LHCN-M2 (cell line): ENCODE measurements around the gene U2AF1. TPM values are rescaled to one million over a fixed set of nuclear protein-coding genes. Genes with fewer than 3 reads are reported as not detected.
"Not testable (repeated sequence)": the region's sequence is repeated elsewhere in the genome, so short reads cannot be mapped to it uniquely, and the experiment has no call there.

Source experiments
- DNase-seq: peaks from one replicate; pipeline ENCODE4 v3.0.0-alpha.2; 2012; ENCODE audit warnings: low read depth
- polyA plus RNA-seq: library from polyadenylated mRNA; unstranded; fragments of >200 nt; gene quantifications from one replicate; pipeline ENCODE4 v1.2.1, GENCODE V29; 2012; ENCODE audit warnings: missing spikeins
- total RNA-seq: library from RNA; depleted of rRNA; stranded (reverse); fragments of >200 nt; gene quantifications from 2 replicates; pipeline ENCODE4 v1.2.3, GENCODE V29; 2014; rRNA removed

Gene U2AF1, protein sequence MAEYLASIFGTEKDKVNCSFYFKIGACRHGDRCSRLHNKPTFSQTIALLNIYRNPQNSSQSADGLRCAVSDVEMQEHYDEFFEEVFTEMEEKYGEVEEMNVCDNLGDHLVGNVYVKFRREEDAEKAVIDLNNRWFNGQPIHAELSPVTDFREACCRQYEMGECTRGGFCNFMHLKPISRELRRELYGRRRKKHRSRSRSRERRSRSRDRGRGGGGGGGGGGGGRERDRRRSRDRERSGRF
- total RNA-seq = 25.9 and 32.1 TPM in 2 replicates
- 22.8 TPM for polyA plus RNA-seq

DNA sequence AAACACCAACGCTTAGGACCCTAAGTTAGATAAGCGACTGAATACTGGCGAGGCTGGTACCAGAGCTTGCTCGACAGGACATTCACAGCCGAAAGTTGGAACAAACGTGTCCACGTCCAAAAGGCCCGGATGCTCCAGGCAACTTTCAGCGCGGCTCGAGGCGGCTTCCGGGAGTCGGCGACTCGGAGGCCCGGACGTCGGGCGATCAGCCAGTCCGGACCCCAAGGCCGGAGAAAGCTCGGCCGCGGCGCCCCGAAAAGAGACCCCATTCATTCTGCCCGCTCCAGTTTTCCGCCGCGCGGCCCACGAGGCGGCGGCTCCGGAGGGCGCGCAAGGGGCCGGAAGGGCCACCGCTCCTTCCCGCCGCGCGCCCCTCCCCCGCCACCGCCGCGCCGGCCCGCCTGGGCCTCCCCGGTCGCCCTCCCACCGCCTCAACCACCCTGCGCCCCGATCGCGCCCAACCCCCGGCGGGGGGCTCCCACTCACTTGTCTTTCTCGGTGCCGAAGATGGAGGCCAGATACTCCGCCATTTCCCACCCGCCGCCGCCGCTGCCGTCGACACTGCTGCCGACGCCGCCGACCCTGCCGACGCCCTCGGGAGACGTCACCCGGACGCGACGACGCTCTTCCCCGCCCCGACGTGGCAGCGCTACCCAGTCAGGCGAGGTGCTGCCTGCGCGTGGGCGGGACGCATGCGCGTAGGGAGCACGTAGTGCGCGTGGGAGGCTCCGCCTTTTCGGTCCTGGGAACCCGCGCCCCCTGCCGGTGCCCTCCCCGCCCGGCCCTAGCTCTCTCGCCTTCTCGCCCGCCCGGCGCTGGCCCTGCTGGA lies at the start of gene U2AF1:
TSS of gene U2AF1 (minus strand) at position 606 of the 829 bp plus-strand sequence. CDS start at position 530, 76 bp downstream.
- not testable (repeated sequence) for DNase-seq

DNA sequence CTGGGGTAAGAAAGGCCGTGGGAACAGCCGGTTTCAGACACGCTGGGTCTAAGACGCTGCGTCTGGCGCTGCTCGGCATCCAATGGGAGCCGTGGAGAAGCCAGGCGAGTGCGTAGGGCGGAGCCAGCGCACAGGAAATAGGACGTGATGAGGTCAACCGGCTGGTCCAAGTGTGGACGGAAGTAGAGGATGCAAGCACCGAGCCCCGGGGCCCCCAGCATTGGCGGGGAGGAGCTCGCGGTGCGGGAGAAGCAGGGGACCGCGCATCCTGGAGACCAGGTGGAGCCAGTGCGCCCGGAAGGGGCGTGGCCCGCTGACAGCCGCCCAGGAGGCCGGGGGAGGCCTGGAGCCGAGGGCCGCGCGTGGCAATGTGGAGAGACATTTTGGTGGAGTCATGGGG lies 46.2 kb upstream of the U2AF1 start:
- DNase-seq = not testable (repeated sequence)

DNA sequence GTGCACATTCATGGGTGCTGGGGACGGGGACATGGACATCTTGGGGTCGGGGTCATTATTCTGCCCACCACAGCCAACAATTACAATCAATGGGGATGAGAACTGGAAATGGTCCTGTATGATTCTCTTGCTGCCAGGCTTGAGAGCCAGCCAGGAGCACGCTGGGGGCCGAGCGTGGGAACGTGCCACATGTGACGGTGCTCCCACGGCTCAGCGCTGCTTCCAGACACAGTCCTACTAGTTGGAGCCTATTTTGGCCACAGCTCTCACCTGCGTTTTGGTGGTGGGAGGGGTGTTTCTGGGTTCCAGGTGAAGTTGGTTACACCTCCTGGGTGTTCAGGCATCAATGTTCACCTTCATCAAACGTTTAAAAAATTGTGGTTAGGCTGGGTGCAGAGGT lies 42.0 kb upstream of the U2AF1 start:
- DNase-seq = not testable (repeated sequence)

DNA sequence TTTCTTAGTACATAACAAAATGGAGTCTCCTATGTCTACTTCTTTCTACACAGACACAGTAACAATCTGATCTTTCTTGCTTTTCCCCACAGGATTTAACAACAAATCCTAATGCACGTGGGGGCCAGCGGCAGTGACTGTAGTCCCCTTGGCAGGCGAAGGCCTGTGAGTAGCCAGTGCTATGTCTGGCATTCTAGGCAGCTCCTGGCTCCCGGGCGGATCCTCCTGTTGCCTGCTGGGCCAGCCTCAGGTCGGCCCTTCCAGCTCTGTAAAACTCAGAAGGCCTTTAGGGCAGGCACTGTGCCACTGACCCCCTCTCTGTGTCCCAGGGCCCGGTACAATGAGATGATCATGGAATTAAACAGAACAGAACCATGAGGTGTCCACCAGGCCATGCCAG lies 40.6 kb upstream of the U2AF1 start:
- not testable (repeated sequence) for DNase-seq

DNA sequence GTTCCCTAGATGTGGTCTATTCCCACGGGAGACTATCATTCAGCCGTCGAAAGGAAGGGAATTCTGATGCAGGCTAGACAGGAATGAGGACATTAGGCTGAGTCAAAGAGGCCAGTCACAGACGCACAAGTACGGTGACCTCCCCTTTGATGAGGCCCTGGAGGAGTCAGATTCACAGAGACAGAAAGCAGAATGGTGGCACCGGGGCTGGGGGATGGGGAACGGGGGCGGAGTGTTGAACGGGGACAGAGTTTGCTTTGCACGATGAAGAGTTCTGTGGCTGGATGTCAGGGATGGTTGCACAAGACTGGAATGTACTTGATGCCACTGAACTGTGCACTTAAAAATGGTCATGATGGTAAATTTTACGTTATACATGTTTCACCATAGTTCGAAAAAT lies 39.3 kb upstream of the U2AF1 start:
- not testable (repeated sequence) for DNase-seq

DNA sequence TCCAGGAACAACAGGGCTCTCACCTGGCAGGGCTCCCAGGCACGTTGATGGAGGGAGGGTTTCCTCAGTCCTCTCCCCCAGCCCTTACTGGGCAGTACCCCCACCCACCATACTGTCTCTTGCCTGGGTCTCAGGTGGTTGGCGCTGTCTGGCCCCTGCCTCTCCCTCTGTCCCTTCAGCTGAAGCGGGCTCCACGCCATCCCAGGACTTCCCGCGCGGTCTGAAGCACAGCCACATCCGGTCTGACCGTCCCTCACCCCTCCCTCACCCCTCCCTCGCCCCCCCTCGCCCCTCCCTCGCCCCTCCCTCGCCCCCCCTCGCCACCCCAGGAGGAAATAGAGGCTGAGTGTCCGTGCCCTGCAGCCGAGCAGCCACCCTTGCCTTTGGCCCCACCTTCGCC lies 34.0 kb upstream of the U2AF1 start:
- DNase-seq = not testable (repeated sequence)

DNA sequence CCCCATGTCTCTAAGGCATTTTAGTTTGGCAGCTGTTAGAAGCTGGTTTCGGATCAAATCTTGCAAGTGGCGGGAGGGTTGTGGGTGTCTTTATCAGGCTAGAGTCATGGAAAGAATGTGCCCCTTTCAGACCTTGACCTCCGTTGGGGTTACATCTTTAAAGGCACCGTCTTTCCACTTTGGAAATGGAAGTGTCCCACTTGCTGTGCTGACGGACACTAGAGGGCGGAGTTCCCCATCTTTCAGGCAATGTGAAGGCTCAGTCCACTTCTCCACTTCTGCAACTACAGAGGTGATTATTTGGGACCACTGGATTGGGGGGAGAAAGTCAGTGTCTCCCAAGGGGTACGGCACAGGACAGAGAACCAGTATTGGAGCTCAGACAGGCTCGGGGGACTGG lies 31.6 kb upstream of the U2AF1 start:
- DNase-seq = not testable (repeated sequence)

DNA sequence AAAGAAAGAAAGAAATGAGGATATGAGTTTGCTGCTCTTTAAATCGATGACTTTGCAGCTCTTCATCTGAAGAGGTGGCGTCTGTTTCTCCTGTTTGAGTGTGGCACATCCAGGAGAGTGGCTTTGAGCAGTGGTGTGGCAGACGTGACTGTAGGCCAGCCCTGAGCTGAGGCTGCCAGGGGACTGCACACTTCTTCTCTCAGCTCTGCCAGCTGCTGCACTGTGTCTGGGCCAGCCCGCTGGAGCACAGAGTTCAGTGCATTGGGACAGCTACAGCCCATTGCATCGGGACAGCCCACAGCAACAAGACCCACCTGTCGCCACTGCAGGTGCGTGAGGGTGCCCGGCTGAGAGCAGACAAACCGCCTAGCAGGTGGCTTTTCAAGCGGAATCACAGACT lies 27.1 kb upstream of the U2AF1 start:
- DNase-seq = not testable (repeated sequence)

DNA sequence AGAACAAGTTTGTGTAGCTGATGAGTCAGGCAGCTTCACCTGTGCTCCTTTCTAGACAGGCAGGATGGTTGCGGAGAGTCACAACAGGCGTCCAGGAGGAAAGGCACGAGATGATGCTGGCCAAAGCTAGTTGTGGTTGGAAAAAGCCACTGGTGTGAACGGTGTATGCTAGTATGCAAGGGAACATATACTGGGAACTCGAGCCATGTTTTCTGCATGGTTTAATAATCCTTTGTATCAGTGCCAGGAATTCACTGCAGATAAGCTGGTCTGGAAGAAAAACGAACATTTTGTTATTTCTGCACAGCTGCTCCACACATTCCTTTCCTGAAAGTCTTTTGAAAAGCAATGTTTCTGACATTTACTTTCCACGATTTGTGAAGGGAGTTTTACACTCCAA lies 22.7 kb upstream of the U2AF1 start:
- not testable (repeated sequence) for DNase-seq

DNA sequence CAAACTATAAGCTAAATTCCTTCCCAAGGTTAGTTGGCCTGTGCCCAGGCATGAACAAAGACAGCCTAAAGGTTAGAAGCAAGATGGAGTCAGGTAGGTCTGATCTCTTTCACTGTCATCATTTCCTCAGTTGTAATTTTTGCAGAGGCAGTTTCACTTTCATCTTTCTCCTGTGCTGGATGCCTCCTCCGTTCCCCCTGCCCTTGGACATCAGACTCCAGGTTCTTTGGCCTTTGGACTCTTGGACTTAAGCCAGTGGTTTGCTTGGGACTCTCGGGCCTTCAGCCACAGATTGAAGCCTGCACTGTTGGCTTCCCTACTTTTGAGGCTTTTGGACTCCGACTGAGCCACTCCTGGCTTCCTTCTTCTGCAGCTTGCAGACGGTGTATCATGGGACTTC lies 8.6 kb upstream of the U2AF1 start:
- not testable (repeated sequence) for DNase-seq

DNA sequence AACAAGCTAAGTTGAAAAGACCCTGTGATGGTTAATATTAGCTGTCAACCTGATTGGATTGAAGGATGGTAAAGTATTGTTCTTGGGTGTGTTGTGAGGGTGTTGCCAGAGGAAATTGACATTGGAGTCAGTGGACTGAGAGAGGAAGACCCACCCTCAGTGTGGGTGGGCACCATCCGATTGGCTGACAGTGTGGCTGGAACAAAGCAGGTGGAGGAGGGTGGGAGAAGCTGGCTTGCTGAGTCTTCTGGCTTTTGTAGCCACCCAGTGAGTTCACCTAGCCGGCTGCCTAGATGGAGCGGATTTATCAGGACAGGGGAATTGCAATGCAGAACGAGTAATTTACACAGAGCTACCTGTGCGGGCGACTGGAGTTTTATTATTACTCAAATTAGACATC lies 7.1 kb upstream of the U2AF1 start:
- DNase-seq = not testable (repeated sequence)

DNA sequence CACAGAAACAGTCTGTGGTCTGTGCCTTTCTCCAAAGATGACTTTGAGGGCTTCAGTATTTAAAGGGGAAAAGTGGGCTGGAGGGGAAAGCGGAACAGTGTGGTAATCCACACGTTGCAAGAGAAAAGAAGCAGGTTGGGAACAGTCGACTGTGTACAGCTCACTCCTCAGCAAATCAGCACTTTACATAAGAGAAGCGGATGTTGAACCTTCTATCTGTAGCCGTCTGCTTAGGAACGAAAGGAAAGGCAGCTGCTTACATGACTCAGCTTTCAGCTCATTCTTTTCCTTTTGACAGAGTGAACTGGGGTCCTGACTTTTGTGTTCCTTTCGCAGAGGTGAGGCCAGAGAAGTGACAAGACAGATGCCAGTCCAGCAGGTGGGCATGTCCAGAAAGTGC lies 1.6 kb upstream of the U2AF1 start:
- DNase-seq = not testable (repeated sequence)

DNA sequence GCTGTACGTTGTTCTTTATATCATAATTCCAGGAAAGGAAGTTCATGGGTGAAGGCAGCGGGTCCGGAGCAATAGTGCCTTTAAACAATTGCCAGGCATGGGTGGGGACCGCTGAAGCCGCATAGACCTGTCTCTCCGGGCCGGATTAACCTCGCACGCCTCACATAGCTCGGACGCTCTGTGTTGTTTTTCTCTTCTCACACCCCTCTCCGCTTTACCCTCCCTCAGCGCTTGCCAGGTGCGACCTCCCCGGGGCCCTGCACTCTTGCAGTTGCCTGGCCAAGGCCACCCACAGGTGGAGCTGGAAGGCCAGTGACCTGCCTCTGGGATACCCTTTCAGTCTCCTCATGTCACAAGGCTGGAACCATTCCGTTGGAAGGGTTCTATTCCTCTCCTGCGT lies 807 bp upstream of the U2AF1 start:
- DNase-seq = not testable (repeated sequence)

DNA sequence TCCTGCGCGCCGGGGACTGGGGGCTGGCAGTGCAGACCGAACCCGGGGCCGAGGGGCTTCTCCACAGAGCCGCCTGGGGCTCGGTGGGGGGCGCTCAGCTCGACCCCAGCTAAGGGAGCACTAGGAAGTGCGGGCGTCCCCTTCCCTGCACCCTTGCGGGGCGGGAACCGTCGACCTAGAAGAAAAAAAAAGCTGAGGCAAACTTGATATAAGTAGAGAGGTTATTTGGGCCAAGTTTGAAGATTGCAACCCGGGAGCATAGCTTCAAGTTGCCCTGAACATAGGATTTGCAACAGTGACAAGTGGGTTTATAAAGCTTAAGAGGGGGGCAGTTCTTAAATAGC lies 396 bp upstream of the U2AF1 start:
- DNase-seq = not testable (repeated sequence)

DNA sequence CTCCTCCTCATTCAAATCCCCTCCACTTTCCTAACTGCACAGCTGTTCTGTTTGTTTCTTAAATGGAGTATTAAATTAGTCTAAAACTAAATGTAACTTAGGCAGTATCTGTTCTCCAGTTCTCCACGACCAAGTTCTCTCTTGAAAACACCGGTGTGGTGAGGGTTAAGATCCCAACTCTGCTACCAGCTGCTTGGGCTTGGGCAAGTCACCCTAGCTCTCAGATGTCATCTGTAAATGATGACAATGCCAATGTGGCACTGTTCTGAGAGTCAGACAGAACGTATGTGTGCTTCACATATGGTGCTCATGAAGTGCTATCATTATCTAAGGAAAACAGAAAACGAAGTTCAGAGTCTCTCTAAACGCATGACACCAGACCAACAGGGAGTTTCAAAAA lies 2.7 kb downstream of the U2AF1 start:
- not testable (repeated sequence) for DNase-seq

DNA sequence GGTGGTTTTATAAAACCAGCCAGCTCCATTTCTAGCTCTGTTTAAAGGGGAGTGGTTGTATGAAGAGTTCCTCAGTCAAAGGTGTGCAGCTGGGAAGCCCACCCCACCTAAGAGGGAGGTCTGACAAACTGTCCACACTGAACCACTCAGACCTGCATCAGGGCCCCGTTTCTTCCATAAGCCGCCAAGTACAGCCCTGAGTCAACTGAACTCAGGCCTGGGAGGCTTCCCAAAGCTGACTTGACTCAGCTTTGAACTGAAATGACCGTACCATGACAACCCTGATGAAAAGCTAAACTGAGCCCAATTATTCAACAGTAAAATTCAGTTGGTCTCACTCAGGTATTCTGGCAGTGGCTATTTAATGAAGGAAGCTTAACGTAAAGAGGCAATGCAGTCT lies 5.1 kb downstream of the U2AF1 start:
- not testable (repeated sequence) for DNase-seq

DNA sequence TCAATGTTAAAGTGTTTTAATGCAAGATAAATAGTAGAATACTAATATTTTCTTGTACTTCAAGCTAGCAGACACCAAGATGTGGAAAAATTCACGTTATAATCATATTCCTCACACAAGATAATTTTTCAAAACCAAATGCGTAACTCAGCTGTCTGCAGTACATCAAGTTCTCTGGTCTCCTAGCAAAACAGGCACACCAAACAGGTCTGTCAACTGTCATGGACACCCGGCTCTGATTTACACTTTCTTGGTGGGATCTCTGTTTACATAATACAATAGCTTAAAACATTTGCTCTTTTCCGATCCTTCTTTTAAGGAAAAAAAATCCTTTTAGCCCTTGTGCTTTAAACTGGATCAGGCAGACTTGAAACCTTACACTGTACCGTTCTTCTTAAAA lies 5.7 kb downstream of the U2AF1 start:
- not testable (repeated sequence) for DNase-seq

DNA sequence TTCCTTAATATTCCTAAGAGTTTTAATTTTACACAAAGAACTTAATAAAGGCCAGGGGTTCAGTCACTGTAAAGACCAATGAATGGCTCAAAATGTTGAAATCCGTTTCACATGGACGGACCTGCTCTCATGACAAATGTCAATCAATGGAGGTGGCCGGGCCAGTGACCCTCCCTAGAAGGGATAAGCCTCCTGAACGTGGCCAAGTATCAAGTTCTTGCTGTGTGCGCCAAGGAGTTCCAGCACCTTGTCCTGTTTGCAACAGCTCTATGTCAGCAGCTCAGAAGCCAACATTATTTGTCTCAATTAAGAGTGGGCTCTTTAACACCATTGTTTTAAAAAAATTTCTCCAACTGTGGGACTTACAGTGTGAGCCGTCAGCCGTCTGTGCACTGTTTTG lies 6.4 kb downstream of the U2AF1 start:
- DNase-seq = not testable (repeated sequence)

DNA sequence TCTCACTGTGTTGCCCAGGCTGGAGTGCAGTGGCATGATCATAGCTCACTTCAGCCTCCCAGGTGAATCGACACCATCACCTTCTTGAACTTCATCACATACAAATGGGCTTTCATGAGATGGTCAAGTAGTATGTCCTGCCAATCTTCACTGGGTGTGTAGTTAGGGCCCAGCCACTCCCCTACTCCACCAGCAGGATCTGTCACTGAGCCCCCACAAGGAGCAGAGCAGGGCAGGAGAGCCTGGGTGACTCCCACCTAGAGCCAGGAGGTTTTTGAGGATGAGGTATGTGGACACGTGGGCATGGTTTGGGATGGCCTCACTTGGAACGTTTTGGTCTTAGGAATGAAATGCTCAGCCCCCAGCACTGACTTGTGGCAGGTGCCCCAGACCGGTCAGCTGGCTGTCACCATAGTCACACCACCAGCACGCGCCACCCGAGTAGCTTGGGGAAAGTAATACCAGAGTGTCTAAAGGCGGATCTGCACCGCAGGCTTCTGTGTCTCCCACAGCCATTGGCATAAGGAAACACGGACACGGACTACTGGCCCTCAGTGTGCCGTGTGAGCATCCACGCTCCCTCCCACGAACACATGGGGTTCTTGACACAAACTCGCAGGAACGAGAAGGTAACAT lies 15.3 kb downstream of the U2AF1 start:
- not testable (repeated sequence) for DNase-seq

DNA sequence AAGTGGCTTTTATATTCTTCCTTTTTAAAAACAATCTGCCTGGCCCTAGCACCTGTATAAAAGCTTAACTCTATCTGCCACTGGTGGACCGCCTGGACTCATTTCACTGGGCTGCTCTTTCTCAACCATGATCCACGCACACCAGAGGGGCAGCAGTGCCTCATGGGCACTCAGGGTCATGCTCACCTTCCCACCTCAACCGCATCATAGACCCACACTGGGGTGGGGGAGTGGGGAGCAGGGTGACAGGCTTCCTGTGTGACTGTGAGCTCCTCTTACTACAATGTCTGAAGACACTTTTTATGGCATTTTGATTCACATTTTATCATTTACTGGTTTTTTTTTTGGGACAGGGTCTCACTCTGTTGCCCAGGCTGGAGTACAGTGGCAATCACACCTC lies 16.4 kb downstream of the U2AF1 start:
- not testable (repeated sequence) for DNase-seq

DNA sequence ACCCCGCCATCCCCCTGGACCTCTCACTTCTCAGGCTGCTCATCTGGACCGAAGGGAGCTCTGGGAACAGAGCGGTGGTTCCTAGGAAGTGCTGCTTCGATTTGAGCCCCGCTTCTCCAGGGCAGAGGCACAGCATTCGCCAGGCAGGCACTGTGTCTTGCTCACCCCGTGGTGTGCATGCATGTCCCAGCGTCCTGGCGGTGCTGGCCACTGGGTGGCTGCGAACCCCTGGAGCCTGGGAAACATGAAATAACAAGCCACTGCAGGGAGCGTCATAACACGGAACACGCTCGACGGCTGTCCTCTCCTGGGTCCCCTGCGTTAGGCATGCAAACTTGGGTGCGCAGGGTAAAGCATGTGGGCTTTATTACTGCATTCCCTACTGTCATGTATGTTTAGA lies 17.9 kb downstream of the U2AF1 start:
- not testable (repeated sequence) for DNase-seq

DNA sequence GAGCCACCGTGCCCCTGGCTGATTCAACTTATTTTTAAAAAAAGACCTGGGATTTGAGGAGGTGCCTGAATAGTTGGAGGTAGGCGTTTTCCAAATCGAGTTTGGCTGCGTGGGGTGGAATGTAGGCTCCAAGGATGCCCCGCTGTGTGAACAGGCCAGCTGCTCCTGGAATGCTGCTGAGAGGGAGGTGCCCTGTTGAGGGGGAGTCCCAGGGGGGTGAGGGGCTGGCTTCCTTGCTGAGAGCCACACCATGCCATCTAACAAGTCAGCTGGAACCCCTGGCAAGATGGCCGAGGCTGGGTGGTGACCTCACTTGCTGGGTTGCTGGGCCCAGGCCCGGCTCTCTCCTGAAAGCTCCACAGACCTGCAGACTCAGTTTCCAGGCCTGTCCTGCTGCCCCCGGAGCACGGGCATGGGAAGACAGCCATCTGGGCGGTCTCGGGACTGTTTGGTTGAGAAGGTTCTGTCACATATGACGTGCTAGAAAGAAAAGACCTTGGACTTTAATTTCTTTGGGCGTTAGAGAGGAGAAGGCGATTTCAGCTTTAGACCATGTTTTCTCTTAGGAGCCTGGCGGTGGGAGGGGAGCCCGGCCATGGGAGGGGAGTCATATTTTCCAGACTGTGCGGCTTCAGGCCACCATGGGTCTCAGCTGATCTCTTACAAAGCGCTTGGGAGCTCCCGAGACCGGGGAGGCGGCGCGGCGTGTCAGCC lies 24.6 kb downstream of the U2AF1 start:
- not testable (repeated sequence) for DNase-seq
